HG03354 (cell line): ENCODE results near the gene BANP.
A peak's percentile ranks its signal among the peaks of the same experiment; 100 is the strongest.

Experiments used
- ATAC-seq: cut with Tn5 transposase; IDR thresholded peaks from one replicate; pipeline ENCODE4 v1.9.1; 2021; ENCODE audit warnings: mild to moderate bottlenecking; ENCODE audit not compliant: unreplicated experiment, poor library complexity, severe bottlenecking

BANP gene

GRCh38 chr16:87948119-87948545 lies 3.1 kb upstream of the BANP start:
- ATAC-seq, result no peak

GRCh38 chr16:87948735-87949070 lies 2.5 kb upstream of the BANP start:
- no peak for ATAC-seq

GRCh38 chr16:87949071-87949744 lies 2.0 kb upstream of the BANP start:
- no peak for ATAC-seq

GRCh38 chr16:87951552-87952538 lies 611 bp downstream of the BANP start:
- peak; percentile 4 for ATAC-seq

GRCh38 chr16:87952751-87953150 lies 1.5 kb downstream of the BANP start:
- ATAC-seq, result no peak

GRCh38 chr16:87953308-87954215 lies 2.3 kb downstream of the BANP start:
- ATAC-seq, result no peak

GRCh38 chr16:87954361-87954760 lies 3.1 kb downstream of the BANP start:
- ATAC-seq, result no peak

GRCh38 chr16:87954826-87955225 lies 3.6 kb downstream of the BANP start:
- ATAC-seq, result no peak

GRCh38 chr16:87955302-87956097 lies 4.3 kb downstream of the BANP start:
- no peak for ATAC-seq

- no peak for ATAC-seq
Observed at GRCh38 chr16:87956098-87956364, 4.8 kb downstream of the BANP start.

GRCh38 chr16:87956365-87957231 lies 5.4 kb downstream of the BANP start:
- peak; percentile 46 for ATAC-seq

- no peak for ATAC-seq
Observed at GRCh38 chr16:87957296-87958094, 6.3 kb downstream of the BANP start.

GRCh38 chr16:87958632-87959031 lies 7.4 kb downstream of the BANP start:
- no peak for ATAC-seq

- ATAC-seq, result no peak
Observed at GRCh38 chr16:87959391-87959990, 8.3 kb downstream of the BANP start.

- ATAC-seq, result no peak
Observed at GRCh38 chr16:87960296-87960695, 9.1 kb downstream of the BANP start.

- no peak for ATAC-seq
Observed at GRCh38 chr16:87960852-87961251, 9.6 kb downstream of the BANP start.

- no peak for ATAC-seq
Observed at GRCh38 chr16:87961623-87962022, 10.4 kb downstream of the BANP start.
